GM08714 (cell line): ENCODE data around the gene FAM3B.

Source experiments
- H3K4me3 ChIP-seq: fragments of 200-500 bp; sonication (Bioruptor generic); 2 replicates; pipeline ENCODE4 v1.5.1; 2014; ENCODE audit warnings: mild to moderate bottlenecking, low read length, inconsistent platforms
- ZNF274 ChIP-seq: IDR thresholded peaks from 2 replicates; pipeline ENCODE4 v1.6.1; 2012; ENCODE audit warnings: mild to moderate bottlenecking, low read depth, low read length

Gene FAM3B

GRCh38 chr21:41326414-41327080 lies 9.9 kb downstream of the FAM3B start:
- no peak overlapping the region for H3K4me3 ChIP-seq
- no peak for TF ChIP-seq ZNF274

DNA sequence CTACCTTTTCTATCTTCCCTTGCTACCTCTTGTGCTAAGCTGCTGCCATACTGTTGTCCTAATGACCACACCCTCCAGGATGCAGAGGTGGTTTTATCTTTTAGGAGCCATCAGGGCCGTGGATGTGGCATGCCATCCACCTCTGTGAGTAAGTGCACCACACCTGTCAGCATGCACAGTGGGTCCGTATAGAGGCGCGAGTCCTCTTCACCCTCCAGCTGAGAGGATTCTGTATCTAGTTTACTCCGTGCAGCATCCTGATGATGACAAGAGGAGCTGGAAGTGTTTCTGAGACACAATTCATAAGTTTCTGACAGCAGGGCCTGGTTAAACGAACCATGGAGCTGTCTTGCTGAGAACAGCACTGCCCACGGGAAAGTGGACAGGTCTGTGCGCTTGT lies 11.2 kb downstream of the FAM3B start:
- TF ChIP-seq ZNF274 = no peak
- no peak overlapping the region for H3K4me3 ChIP-seq

DNA sequence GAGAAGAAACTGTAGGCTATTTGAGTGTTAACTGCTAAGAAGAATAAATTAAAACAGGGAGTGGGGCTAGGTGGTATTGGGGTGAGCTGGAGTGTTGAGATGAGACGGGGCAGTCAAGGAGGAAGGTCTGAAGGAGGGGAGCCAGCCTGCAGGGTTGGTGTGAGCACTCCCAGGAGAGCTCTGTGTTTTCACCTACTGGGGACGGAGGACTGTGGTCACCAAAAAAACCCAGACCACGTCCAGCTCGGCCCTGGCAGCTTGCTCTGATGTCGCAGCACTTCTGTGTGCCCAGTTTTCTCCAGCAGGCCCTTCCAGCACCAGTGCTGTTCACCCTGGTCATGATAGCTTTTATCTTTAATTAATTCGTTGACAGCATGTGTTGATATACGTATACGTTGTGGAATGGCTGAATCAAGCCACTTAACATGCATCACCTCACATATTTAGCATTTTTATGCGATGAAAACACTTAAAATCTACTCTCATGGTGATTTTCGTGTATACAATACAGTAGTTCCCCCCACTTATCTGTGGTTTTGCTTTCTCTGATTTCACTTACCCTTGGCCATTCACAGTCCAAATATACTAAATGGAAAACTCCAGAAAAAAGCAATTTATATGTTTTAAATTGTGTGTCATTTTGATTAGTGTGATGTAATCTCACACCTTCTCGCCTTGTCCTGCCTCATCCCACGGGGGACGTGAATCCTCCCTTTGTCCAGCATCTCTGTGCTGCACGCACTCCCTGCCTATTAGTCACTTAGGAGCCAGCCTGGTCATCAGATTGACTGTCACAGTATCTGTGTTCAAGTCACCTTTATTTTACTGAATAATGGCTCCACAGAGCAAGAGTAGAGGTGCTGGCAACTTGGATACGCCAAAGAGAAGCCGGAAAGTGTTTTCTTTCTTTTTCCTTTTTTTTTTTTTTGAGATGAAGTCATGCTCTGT lies 12.3 kb downstream of the FAM3B start:
- H3K4me3 ChIP-seq = no peak overlapping the region
- TF ChIP-seq ZNF274 = no peak

GRCh38 chr21:41333752-41334151 lies 17.2 kb downstream of the FAM3B start:
- TF ChIP-seq ZNF274 = no peak
- H3K4me3 ChIP-seq = no peak overlapping the region

DNA sequence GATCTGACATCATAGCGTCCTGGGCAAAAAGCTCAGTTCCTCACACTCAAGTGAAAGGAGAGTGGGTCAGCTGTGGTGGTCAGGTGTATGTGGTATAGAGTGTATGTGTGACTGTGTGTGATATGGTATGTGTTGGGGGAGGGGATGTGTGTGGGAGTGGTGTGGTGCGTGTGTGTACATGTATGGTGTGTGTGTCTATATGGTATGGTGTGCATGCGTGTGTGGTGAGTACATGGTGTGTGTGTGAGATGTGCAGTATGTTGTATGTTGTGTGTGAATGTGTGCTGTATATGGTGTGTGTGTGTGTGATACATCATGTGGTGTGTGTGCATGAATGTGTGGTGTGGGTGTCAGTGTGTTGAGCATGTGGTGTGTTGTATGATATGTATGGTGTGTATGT lies 20.9 kb downstream of the FAM3B start:
- TF ChIP-seq ZNF274 = no peak
- no peak overlapping the region for H3K4me3 ChIP-seq

DNA sequence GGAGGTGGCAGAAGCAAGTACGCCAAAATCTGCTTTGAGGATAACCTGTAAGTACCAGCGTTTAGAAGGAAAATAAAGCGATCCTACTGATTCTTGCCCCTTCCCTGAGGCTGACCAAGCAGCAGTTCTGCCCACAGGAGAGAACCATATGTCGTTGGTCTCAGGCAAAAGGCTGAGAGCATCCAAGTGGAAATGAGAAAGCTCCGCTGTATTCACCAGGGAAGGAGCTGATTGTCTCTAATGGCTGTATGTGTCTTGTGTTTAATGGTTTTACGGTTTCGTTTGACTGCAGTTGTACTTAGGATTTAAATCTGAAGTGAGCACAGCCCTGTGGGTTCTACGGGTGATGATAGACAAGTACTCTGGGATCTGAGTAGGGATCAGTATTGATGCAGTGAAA lies 21.9 kb downstream of the FAM3B start:
- no peak overlapping the region for H3K4me3 ChIP-seq
- TF ChIP-seq ZNF274 = no peak

- no peak overlapping the region for H3K4me3 ChIP-seq
- TF ChIP-seq ZNF274 = no peak
These were observed 25.4 kb downstream of the FAM3B start for GRCh38 chr21:41342035-41342434.

DNA sequence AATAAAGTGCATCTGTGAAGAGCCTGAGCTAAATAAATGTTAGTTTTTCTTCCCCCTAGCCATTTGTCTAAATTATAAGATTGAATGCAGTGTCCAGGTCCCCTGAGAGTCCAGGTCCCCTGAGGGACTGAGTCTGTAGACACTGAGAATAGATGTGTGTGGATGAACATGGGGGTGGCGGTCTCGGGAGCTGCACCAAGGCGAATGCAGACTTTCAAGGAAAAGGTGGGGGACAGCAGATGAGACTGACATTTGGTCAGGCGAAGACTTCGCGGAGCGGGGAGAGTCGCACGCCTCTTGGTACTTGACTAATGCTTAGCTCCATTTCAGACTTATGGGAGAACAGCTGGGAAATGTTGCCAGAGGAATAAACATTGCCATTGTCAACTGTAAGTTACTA lies 27.5 kb downstream of the FAM3B start:
- no peak for TF ChIP-seq ZNF274
- H3K4me3 ChIP-seq = no peak overlapping the region

DNA sequence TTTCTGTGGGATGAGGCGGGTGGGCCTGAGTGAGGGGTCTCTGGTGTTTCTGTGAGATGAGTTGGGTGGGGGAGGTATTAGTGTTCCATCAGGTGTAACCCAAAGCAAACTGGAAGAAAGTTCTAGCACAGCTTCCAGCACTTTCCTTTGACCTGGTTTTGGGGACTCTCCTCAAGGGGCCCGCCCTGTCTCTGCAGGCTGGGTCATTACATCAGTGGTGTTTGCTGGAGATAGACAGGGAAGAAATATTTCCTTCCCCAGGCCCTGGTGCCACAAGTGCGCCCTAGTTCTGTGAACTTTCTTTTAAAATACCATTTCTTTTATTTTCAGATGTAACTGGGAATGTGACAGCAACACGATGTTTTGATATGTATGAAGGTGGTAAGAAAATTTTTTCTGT lies 28.8 kb downstream of the FAM3B start:
- no peak for TF ChIP-seq ZNF274
- no peak overlapping the region for H3K4me3 ChIP-seq

DNA sequence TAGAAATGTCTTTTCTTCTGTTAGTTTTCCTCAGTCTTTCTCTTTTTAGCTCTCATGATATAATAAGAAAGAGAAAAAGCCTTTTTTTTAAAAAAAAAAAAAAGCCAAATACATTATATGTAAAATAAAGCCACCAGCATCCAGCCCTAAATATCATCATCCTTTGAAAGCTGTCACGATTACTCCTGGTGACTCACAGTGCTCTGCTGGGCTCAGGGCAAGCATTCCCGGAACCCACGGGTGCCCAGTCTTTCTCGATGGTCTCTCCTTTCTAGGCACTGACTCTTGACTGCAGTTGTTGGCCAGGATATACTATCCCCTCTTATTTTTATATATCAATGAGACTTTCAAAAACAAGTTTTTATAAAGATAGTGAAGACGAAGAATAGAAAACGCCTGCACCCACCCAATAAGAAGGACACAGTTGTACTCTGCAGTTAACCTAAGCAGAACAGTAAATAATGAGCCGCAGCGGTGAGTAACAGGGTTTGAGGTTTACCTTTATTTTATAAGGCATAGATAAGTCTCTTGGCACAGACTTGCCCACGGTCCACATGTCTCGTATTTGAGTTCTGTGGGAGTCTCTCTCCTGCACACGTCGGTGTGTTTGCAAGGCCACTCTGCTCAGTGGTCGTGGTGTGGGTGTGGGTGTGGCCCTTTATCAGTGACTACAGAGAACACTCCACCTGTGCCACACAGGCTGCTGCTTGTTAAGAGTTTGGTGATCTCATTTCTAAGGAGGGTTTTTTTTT lies 29.5 kb downstream of the FAM3B start:
- no peak for TF ChIP-seq ZNF274
- no peak overlapping the region for H3K4me3 ChIP-seq

DNA sequence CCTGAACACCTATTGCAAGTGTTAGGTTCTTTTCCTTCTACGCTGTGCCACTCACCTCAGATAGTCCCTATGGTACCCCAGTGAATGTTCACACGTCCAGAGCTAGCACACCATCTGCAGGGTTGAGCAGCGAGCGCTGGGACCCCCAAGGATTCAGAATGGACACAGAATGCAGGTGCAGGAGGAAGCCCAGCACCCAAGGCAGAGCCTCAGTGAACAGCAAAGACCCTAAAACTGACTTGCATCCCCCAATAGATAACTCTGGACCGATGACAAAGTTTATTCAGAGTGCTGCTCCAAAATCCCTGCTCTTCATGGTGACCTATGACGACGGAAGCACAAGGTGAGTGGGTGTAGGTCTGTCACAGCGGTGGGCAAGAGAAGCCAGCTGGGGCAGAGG lies 30.2 kb downstream of the FAM3B start:
- no peak for TF ChIP-seq ZNF274
- H3K4me3 ChIP-seq = no peak overlapping the region

DNA sequence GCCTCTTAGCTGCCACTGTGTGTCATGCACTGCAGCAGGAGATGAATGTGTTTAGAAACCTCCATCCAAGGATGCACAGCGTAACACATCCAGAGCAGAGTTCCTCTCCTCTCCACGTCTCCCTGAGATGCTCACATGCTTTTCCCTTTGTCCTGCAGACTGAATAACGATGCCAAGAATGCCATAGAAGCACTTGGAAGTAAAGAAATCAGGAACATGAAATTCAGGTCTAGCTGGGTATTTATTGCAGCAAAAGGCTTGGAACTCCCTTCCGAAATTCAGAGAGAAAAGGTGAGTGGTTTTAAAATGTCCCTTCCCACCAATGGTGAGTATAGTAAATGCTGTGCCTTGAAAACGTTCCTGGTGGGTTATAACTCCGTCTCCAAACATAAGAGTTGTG lies 31.8 kb downstream of the FAM3B start:
- TF ChIP-seq ZNF274 = no peak
- H3K4me3 ChIP-seq = no peak overlapping the region

- no peak overlapping the region for H3K4me3 ChIP-seq
- no peak for TF ChIP-seq ZNF274
These were observed 32.5 kb downstream of the FAM3B start for GRCh38 chr21:41349126-41349525.

- no peak overlapping the region for H3K4me3 ChIP-seq
- no peak for TF ChIP-seq ZNF274
These were observed 33.2 kb downstream of the FAM3B start for GRCh38 chr21:41349619-41350390.
